Small intestine (tissue), 7 donors: ENCODE results near the gene ACER2. TPM values are rescaled to one million over a fixed set of nuclear protein-coding genes. Genes with fewer than 3 reads are reported as not detected.

Experiments
- DNase-seq, 2 donors: peaks; one replicate each; pipeline versions ENCODE4 v3.0.0 to v3.0.0-alpha.2; 2013
- FAIRE-seq: peaks from 2 replicates; lab custom pipeline; 2012; peaks lifted over from hg19 to GRCh38; lab: Jason Lieb, UNC
- H3K27ac ChIP-seq, 3 donors: one replicate each; pipeline ENCODE4 v1.5.1; 2013; ENCODE audit warnings: low read length in 2 of 3, mild to moderate bottlenecking in 2 of 3, control low read depth in 1 of 3, inconsistent platforms in 1 of 3, low read depth in 1 of 3, moderate library complexity in 1 of 3
- H3K27me3 ChIP-seq, 3 donors: one replicate each; pipeline ENCODE4 v1.6.1; 2013; ENCODE audit warnings: low read length in 3 of 3, inconsistent platforms in 1 of 3; ENCODE audit not compliant: control insufficient read depth in 3 of 3, insufficient read depth in 3 of 3
- H3K36me3 ChIP-seq, 3 donors: one replicate each; pipeline ENCODE4 v1.6.1; 2013; ENCODE audit warnings: low read length in 3 of 3, inconsistent platforms in 1 of 3, low read depth in 1 of 3, mild to moderate bottlenecking in 1 of 3, moderate library complexity in 1 of 3; ENCODE audit not compliant: control insufficient read depth in 3 of 3, insufficient read depth in 2 of 3
- H3K4me1 ChIP-seq, 3 donors: one replicate each; pipeline ENCODE4 v1.6.1; 2013; ENCODE audit warnings: low read length in 2 of 3, inconsistent platforms in 1 of 3, low read depth in 1 of 3, mild to moderate bottlenecking in 1 of 3, moderate library complexity in 1 of 3; ENCODE audit not compliant: control insufficient read depth in 3 of 3, insufficient read depth in 2 of 3
- H3K4me3 ChIP-seq, 3 donors: one replicate each; pipeline ENCODE4 v1.5.1; 2013; ENCODE audit warnings: low read length in 3 of 3, control low read depth in 1 of 3, inconsistent platforms in 1 of 3, low read depth in 1 of 3, mild to moderate bottlenecking in 1 of 3, moderate library complexity in 1 of 3
- H3K9me3 ChIP-seq, 2 donors: one replicate each; pipeline ENCODE4 v1.6.1; 2013; ENCODE audit warnings: low read depth in 1 of 2, low read length in 1 of 2; ENCODE audit not compliant: control insufficient read depth in 2 of 2, insufficient read depth in 1 of 2
- WGBS, 3 donors: extraction: QIAGEN DNeasy Blood & Tissue Kit; methylation state at CpG; one replicate each; pipeline ENCODE4 v1.1.7; 2013; 5-methylcytosine and 5-hydroxymethylcytosine counted together
- polyA plus RNA-seq, 4 donors: library from polyadenylated mRNA; stranded (reverse) in 3 of 4; unstranded in 1 of 4; fragments of 200-250 nt in 3 of 4; fragments of 120-200 nt in 1 of 4; gene quantifications; one replicate each; pipeline versions ENCODE4 v1.2.1 to v1.2.3, GENCODE V29; 2013
- donor health status: healthy with polysubstance abuse.
- donor health status: control.
- donor health status: control.
- donor health status: Bipolar disorder and iron deficiency.
- donor health status: healthy.

The ACER2 gene
- polyA plus RNA-seq, 4 donors: 0.45 to 4.9 (median 1.1) TPM

DNA sequence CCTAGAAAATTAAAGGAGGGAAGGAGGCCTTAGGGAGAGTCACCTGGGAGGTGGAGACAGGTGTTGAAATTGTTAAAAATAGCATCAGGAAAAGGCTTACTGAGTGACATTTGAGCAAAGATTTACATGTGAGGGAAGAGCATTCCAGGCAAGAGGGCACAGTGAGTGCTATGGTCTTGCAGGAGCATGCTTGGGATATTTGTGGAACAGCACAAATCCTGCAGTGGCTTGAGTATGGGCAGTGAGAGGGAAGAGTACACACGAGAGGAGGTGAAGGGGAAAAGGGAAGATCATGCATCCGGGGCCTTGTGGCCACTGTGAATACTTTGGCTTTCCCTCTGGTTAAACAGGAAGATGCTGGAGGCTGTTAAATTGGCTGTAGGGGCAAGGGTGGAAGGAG lies 36.6 kb downstream of the ACER2 start:
- WGBS, 3 donors: 85 to 91% (median 90%) methylated on average over 2 of the region's 2 CpGs
- H3K9me3 ChIP-seq: no peaks in the 10 kb centered on the region
- DNase-seq: no peak
- H3K27me3 ChIP-seq: no peaks in the 10 kb centered on the region
- no peak for FAIRE-seq
- no peak overlapping the region for H3K27ac ChIP-seq
- no peak overlapping the region for H3K4me3 ChIP-seq
- H3K36me3 ChIP-seq: peaks cover 0 to 7% (median 0%) of the 10 kb centered on the region in 3 donors
- H3K4me1 ChIP-seq: peaks cover 0 to 4% (median 0%) of the 10 kb centered on the region in 3 donors

- H3K9me3 ChIP-seq: no peaks in the 10 kb centered on the region
- FAIRE-seq (no peak), DNase-seq (no peak)
- H3K27ac ChIP-seq: no peak overlapping the region
- 90 to 93% (median 92%) methylated on average over 7 of the region's 7 CpGs for WGBS, 3 donors
- no peak overlapping the region for H3K4me3 ChIP-seq
- H3K4me1 ChIP-seq: peaks cover 0 to 2% (median 0%) of the 10 kb centered on the region in 3 donors
- no peaks in the 10 kb centered on the region for H3K27me3 ChIP-seq
- H3K36me3 ChIP-seq: peaks cover 0 to 7% (median 0%) of the 10 kb centered on the region in 3 donors
Measured at GRCh38 chr9:19446361-19446861, 37.6 kb downstream of the ACER2 start.

- H3K4me3 ChIP-seq: no peak overlapping the region
- FAIRE-seq (no peak), DNase-seq (no peak)
- 87 to 90% (median 89%) methylated on average over 9 of the region's 9 CpGs for WGBS, 3 donors
- H3K27ac ChIP-seq: no peak overlapping the region
- no peaks in the 10 kb centered on the region for H3K27me3 ChIP-seq
- no peaks in the 10 kb centered on the region for H3K36me3 ChIP-seq
- no peaks in the 10 kb centered on the region for H3K4me1 ChIP-seq
- no peaks in the 10 kb centered on the region for H3K9me3 ChIP-seq
Measured at GRCh38 chr9:19451240-19452087, 42.7 kb downstream of the ACER2 start.

DNA sequence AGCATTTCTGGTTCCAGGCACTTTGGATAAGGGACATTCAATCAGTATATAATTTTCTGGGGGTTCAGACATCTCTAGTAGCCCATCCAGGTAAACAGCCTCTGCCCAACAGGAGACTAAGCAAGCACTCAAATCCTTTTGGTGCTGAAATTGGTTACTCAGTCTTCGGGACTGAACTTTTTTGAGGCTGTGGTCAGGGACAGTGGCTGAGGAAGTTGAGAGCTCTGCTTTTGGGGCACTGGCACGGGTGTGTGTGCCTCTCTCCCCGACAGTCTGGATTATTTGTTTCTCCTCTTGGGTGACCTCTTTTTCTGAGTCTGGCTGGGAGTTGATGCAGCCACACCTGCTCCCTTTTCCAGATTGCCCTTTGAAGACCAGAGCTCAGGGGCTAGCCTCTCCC lies 47.6 kb downstream of the ACER2 start:
- Histone ChIP-seq H3K27ac (no peak overlapping the region), H3K27me3 (no peaks in the 10 kb centered on the region), H3K4me3 (no peak overlapping the region), H3K9me3 (no peaks in the 10 kb centered on the region), H3K4me1 (peaks cover 2 to 4% (median 3%) of the 10 kb centered on the region in 3 donors), H3K36me3 (no peaks in the 10 kb centered on the region)
- 30 to 49% (median 40%) methylated on average over 3 of the region's 3 CpGs for WGBS, 3 donors
- FAIRE-seq (no peak), DNase-seq (no peak)

- Histone ChIP-seq H3K4me1 (peaks cover 2 to 4% (median 3%) of the 10 kb centered on the region in 3 donors), H3K9me3 (no peaks in the 10 kb centered on the region), H3K36me3 (no peaks in the 10 kb centered on the region), H3K4me3 (no peak overlapping the region), H3K27me3 (no peaks in the 10 kb centered on the region), H3K27ac (no peak overlapping the region)
- DNase-seq (peak; percentile 76 to 85), FAIRE-seq (no peak)
- WGBS, 3 donors: 33 to 41% (median 38%) methylated on average over 12 of the region's 12 CpGs
Measured at GRCh38 chr9:19456996-19457692, 48.3 kb downstream of the ACER2 start.

- 14 to 18% (median 16%) methylated on average over 5 of the region's 5 CpGs for WGBS, 3 donors
- no peak for FAIRE-seq
- no peak for DNase-seq
Measured at GRCh38 chr9:19457693-19458009, 48.8 kb downstream of the ACER2 start.

DNA sequence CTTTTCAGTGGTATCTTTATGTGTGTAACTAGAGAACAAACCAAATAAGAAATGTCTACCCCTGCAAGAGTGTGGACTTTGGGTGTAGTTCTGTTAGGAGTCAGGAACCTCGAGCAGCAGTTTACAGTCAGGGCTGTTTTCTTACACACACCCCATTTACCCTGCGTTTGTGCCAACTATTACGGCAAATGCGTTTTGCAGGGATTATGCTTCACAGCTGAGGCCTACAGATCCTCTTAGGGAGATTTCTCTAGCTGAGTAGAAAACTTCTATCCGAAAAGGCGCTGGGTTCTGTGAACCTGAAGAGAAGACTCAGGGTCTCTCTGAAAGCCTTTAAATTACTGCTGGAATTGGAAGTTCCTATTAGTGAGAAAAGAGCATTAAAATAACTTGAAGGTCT lies 51.4 kb downstream of the ACER2 start:
- H3K36me3 ChIP-seq: no peaks in the 10 kb centered on the region
- H3K4me1 ChIP-seq: peaks cover 2 to 4% (median 3%) of the 10 kb centered on the region in 3 donors
- DNase-seq (no peak), FAIRE-seq (no peak)
- no peak overlapping the region for H3K27ac ChIP-seq
- WGBS, 3 donors: 55 to 74% (median 60%) methylated on average over 6 of the region's 6 CpGs
- no peaks in the 10 kb centered on the region for H3K27me3 ChIP-seq
- no peak overlapping the region for H3K4me3 ChIP-seq
- no peaks in the 10 kb centered on the region for H3K9me3 ChIP-seq

More at GRCh38 chr9:19457693-19458009, 48.8 kb downstream of the ACER2 start:
- Histone ChIP-seq H3K27me3 (no peaks in the 10 kb centered on the region), H3K36me3 (no peaks in the 10 kb centered on the region), H3K9me3 (no peaks in the 10 kb centered on the region), H3K4me1 (peaks cover 2 to 4% (median 3%) of the 10 kb centered on the region in 3 donors), H3K4me3 (no peak overlapping the region), H3K27ac (no peak overlapping the region)

DNA sequence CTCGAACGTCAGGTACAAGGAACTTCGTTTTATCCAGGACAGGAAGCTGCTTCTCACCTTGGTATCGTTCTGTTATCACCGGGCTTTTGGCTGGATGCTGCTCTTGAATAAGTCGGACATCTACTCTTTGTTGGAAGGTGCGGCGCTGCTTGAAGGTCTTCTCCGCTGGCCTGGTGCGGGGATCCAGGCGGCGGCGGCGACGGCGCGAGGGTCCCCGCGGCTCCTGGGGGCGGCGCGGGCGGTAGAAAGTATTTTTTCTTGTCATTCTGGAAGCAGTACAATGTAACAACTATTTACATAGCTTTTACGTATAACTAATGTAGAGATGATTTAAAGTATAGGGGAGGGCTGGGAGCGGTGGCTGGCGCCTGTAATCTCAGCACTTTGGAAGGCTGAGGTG lies 52.3 kb downstream of the ACER2 start:
- no peak for FAIRE-seq
- WGBS, 3 donors: 94 to 95% (median 95%) methylated on average over 26 of the region's 26 CpGs
- H3K36me3 ChIP-seq: no peaks in the 10 kb centered on the region

More for the DNA sequence above, 52.3 kb downstream of the ACER2 start:
- Histone ChIP-seq H3K27me3 (no peaks in the 10 kb centered on the region), H3K4me1 (peaks cover 2 to 4% (median 3%) of the 10 kb centered on the region in 3 donors), H3K9me3 (no peaks in the 10 kb centered on the region), H3K4me3 (no peak overlapping the region), H3K27ac (no peak overlapping the region)
- no peak for DNase-seq
